Measurements from ENCODE around the gene RBKS.

DNA sequence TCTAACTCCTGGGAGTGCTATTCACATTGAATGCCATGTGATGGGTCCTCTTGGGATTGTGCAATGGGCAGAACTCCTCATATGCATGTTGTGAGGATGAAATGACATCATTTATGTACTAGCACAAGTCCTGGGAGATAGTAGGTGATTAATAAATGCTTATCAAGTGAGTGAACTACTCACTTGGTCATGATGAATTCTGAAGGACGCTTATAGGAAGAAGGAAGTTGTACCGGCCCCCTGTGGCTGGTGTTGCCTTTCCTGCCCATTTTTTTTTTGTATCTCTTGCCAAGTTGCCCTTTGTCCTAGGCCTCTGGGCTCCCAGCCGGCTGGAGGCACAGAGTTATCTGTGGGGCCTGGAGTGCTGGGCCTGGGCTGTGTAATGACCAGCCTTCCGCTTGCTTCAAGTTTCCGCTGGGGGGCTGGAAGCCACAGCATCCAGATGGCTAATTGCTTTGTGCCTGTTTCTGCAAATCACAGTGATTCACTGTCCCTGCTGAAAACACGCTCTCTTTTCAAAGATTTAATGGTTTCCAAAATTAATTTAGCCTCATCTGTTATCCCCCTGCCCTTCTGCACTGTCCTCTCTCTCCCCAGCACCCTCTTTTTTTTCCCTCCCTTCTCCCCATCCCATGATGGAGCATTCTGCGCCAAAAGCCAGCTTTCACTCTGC is 152.4 kb downstream of the RBKS start:
- TF ChIP-seq, protein P1, sequence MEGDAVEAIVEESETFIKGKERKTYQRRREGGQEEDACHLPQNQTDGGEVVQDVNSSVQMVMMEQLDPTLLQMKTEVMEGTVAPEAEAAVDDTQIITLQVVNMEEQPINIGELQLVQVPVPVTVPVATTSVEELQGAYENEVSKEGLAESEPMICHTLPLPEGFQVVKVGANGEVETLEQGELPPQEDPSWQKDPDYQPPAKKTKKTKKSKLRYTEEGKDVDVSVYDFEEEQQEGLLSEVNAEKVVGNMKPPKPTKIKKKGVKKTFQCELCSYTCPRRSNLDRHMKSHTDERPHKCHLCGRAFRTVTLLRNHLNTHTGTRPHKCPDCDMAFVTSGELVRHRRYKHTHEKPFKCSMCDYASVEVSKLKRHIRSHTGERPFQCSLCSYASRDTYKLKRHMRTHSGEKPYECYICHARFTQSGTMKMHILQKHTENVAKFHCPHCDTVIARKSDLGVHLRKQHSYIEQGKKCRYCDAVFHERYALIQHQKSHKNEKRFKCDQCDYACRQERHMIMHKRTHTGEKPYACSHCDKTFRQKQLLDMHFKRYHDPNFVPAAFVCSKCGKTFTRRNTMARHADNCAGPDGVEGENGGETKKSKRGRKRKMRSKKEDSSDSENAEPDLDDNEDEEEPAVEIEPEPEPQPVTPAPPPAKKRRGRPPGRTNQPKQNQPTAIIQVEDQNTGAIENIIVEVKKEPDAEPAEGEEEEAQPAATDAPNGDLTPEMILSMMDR (IDR thresholded peaks at IDR 0.05; ENCODE audit: insufficient read depth, low read length) = no peak
- TF ChIP-seq SPI1 (IDR thresholded peaks at IDR 0.05; ENCODE audit: borderline replicate concordance, low read depth) (no peak), POLR2AphosphoS5 (IDR thresholded peaks at IDR 0.05; ENCODE audit: low read depth) (no peak), GABPA (IDR thresholded peaks at IDR 0.05; ENCODE audit: low read depth) (no peak)
- TF ChIP-seq, protein P2, sequence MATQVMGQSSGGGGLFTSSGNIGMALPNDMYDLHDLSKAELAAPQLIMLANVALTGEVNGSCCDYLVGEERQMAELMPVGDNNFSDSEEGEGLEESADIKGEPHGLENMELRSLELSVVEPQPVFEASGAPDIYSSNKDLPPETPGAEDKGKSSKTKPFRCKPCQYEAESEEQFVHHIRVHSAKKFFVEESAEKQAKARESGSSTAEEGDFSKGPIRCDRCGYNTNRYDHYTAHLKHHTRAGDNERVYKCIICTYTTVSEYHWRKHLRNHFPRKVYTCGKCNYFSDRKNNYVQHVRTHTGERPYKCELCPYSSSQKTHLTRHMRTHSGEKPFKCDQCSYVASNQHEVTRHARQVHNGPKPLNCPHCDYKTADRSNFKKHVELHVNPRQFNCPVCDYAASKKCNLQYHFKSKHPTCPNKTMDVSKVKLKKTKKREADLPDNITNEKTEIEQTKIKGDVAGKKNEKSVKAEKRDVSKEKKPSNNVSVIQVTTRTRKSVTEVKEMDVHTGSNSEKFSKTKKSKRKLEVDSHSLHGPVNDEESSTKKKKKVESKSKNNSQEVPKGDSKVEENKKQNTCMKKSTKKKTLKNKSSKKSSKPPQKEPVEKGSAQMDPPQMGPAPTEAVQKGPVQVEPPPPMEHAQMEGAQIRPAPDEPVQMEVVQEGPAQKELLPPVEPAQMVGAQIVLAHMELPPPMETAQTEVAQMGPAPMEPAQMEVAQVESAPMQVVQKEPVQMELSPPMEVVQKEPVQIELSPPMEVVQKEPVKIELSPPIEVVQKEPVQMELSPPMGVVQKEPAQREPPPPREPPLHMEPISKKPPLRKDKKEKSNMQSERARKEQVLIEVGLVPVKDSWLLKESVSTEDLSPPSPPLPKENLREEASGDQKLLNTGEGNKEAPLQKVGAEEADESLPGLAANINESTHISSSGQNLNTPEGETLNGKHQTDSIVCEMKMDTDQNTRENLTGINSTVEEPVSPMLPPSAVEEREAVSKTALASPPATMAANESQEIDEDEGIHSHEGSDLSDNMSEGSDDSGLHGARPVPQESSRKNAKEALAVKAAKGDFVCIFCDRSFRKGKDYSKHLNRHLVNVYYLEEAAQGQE (IDR thresholded peaks at IDR 0.05; ENCODE audit: insufficient replicate concordance, low read depth) = no peak

All from HL-60 (cell line).